Measurements from ENCODE around the gene SPACDR. TPM values are rescaled to one million over a fixed set of nuclear protein-coding genes. Genes with fewer than 3 reads are reported as not detected.
"Not testable (repeated sequence)": the region's sequence is repeated elsewhere in the genome, so short reads cannot be mapped to it uniquely, and the experiment has no call there.

The SPACDR gene
- polyA plus RNA-seq, 12 donors = 0.98 to 2.4 (median 1.4) TPM; not detected in 2

DNA sequence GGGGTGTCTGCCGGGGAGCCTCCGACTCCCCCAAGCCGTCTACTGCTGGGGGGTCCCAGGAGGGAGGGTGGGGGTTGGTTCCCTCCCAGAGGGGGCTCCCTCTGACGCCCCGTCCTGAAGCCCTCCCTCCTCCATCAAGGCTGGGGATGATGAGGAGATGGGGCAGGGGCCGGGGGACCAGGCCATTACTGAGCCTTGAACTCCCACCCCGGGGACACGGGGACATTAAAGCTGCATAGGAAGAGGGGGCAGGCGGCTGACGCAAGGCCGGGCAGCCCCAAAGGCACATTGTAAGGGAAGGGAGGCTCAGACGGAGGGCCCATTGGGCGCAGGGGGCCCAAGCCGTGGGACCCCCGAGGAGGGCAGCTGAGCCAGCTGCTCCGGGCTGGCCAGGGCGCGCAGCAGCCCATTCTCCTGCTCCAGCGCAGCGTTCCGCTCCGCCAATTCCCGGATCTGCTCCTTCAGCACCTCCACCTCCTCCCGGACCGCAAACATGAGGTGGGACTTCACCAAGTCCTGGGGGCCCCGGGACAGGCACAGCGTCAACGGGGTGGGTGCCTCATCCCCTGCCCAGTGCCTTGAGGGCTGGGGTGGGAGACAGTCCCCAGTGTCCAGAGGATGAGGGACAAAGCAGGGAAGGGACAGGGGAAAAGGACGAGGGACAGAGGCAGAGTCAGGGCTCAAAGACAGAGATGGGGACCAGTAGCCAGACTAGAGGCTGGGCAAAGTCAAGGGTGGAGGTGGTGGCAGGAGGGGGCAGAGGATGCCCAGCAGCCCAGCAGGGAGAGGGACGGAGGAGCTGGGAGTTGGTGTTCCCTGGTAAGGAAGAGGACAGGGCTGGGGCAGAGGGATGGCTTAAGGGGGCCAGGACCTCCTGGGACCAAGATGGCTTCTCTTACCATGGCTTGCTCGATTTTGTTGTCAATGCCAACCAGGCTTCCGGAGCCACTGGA is 2.9 kb upstream of the SPACDR start:
- no peak for DNase-seq

GRCh38 chr7:100465702-100466311 is 1.7 kb upstream of the SPACDR start:
- DNase-seq = peak; percentile 76

DNA sequence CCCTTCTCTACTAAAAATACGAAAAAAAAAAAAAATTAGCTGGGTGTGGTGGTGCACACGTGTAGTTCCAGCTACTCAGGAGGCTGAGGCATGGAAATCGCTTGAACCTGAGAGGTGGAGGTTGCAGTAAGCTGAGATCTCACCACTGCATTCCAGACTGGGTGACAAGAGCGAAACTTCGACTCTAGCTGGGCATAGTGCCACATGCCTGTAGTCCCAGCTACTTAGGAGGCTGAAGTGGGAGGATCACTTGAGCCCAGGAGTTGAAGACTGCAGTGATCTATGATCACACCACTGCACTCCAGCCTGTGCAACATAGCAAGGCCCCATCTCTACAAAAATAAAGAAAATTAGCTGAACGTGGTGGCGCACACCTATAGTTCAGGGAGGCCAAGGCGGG is 1.2 kb upstream of the SPACDR start:
- no peak for DNase-seq

- DNase-seq = no peak
These were observed 731 bp upstream of the SPACDR start for GRCh38 chr7:100464791-100465190.

DNA sequence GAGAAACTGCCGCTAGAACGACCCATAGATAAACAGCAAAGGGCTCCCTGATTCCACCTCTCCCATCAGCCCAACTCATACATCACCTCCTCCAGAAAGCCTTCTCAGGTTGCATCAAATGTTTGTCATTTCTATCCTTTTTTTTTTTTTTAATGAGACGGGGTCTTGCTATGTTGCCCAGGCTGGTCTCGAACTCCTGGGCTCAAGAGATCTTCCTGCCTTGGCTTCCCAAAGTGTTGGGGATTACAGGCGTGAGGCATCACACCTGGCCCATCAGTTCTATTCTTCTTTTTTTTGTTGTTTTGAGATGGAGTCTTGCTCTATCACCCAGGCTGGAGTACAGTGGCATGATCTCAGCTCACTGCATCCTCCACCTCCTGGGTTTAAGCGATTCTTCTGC is 7.0 kb downstream of the SPACDR start:
- DNase-seq = no peak

DNA sequence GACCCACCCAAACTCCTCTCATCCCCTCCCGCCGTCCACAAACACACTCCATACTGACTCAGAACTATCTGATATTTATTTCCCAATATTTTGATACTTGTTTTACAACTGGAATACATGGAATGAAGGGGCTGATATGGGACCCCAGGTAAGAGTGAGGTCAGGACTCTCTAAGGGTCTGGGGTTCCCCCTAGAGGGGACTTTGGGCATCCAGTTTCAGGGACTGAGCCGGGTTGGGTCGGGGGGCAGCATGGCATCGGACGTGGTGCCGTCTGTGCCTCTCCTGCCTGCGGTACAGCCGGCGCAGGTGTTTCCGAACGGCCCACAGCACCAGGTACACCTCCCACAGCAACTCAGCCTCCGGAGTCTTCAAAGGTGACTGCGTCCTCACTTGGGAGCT is 7.5 kb downstream of the SPACDR start:
- DNase-seq = no peak

DNA sequence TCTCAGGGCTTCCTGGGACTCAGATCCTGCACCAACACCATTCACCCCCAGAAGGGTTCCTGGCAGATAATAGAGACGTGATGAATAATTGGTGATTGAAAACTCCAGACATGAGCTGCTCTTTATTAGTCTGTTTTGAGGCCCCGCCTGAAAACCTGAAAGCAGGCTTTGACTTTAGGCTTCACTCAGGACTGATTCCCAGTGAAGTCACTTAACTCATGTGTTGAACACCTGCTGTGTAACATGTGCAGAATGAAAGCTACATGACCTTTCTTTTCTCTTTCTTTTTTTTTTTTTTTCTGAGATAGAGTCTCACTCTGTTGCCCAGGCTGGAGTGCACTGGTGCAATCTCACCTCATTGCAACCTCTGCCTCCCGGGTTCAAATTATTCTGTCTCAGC is 8.9 kb downstream of the SPACDR start:
- DNase-seq = no peak

GRCh38 chr7:100453854-100454253 is 10.2 kb downstream of the SPACDR start:
- DNase-seq = not testable (repeated sequence)

GRCh38 chr7:100452513-100452912 is 11.5 kb downstream of the SPACDR start:
- no peak for DNase-seq

GRCh38 chr7:100449190-100449795 is 14.8 kb downstream of the SPACDR start:
- DNase-seq = no peak

DNA sequence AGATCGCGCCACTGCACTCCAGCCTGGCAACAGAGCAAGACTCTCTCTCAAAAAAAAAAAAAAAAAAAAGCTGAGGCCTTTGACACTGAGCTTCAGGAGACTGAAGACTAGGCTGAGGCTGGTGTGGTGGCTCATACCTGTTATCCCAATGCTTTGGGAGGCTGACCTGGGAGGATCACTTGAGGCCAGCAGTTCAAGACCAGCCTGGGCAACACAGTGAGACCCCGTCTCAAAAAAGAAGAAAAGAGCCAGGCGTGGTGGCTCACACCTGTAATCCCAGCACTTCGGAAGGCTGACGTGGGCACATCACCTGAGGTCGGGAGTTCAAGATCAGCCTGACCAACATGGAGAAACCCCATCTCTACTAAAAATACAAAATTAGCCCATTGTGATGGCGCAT is 16.7 kb downstream of the SPACDR start:
- not testable (repeated sequence) for DNase-seq

DNA sequence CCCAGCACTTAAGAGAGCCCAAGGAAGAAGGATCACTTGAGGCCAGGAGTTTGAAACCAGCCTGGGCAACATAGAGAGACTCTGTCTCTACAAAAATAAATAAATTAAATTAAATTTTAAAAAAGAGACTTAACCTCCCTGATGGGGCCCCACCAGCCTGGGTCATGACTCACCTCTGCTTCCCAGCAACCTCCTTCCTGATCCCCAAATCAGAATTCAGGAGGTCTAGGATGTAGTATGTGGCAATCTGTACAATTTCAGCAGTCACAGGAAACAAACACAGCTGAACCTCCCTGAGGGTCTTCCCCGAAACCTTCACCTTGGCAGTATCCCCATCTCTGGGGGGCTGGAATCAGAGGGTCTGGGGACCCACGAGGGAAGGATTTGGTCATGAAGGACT is 18.0 kb downstream of the SPACDR start:
- no peak for DNase-seq

- DNase-seq = no peak
These were observed 19.5 kb downstream of the SPACDR start for GRCh38 chr7:100444311-100445278.

- DNase-seq = no peak
These were observed 20.8 kb downstream of the SPACDR start for GRCh38 chr7:100443096-100443840.

DNA sequence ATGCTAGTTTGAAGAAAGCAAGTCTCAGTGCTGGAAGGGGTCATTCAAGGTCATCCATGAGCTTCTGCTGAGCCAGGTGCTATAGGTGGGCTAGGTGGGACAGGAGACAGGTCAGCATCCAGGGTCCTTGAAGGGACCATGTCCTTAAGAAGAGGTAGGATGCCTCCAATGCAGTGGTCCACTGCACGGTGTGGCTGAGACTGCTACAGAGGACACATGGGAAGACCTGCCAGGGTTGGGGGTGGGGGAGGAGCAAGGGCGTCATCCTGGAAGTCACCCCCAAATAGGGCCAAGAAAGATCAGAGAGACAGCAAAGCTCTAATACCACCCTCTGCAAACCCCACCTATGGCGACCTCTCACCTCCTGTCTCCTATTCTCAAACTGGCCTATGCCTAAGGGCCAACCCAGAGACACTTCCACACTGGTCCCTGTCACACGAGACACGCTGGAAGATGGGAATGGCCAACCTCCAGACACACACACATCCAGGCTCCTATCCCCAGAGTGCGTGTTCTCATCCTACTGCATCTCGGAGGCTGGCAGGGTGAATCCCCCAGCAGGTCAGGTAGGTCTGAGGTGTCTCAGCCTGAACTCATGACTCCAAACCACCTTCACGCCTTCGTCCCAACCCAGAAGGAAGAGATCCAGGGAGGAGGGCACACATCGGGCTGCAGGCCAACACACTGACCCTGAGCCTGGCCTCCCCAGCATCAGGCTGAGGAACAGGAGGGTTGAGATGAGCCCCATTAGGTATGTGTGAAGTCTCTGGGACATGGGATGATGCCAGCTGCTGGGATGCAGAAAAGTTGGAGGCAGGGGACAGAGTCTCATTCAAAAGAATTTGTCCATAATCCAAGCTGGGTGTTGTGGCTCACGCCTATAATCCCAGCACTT is 22.2 kb downstream of the SPACDR start:
- no peak for DNase-seq

GRCh38 chr7:100439244-100439643 is 24.8 kb downstream of the SPACDR start:
- DNase-seq = not testable (repeated sequence)

GRCh38 chr7:100438731-100439130 is 25.3 kb downstream of the SPACDR start:
- not testable (repeated sequence) for DNase-seq

GRCh38 chr7:100438172-100438571 is 25.9 kb downstream of the SPACDR start:
- DNase-seq = no peak

Data from muscle of arm (tissue), 12 donors.